Measurements from ENCODE around the gene RAE1. TPM values are rescaled to one million over a fixed set of nuclear protein-coding genes. Genes with fewer than 3 reads are reported as not detected.

The RAE1 gene
- total RNA-seq, 1 experiment from 2014 or later: 46.3 TPM

DNA sequence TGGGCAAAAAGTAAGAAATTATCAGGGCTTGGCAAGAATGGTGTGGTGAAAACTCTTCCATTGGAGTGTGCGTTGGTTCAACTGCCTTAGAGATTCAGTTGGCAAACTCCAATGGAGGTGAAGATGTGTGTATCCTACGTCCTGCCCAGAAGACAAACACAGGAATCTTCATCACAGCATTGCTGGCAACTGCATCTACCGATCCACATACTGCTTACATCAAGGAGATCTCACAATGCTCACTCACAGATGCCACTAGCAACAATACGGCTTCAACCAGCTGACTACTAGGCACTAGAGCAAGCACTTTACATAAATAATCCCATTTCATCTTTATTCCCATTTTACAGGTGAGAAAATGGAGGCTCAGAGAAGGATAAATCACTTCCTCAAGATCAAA lies 31.5 kb upstream of the RAE1 start:
- CTCF ChIA-PET: no interaction called here

More for the DNA sequence above, 31.5 kb upstream of the RAE1 start:
- H3K27me3 ChIP-seq (ENCODE audit: insufficient read depth, low read length): no peaks in the 10 kb centered on the region; the same call in 1 of the 2 replicates
- no peaks in the 10 kb centered on the region for H3K79me2 ChIP-seq (ENCODE audit: insufficient read depth, low read length)
- H3K36me3 ChIP-seq (ENCODE audit: control insufficient read depth in 1 of 2, insufficient read depth in 2 of 2, low read length in 2 of 2): no peaks in the 10 kb centered on the region
- H3K4me2 ChIP-seq (ENCODE audit: low read length): no peak overlapping the region
- H3K27ac ChIP-seq (ENCODE audit: low read depth, low read length): no peak overlapping the region
- TF ChIP-seq YY1 (IDR thresholded peaks at IDR 0.05; ENCODE audit: extremely low read depth, insufficient replicate concordance, low read depth, low read length) (no peak), SIN3A (IDR thresholded peaks at IDR 0.05; ENCODE audit: low read depth) (no peak), SRF (IDR thresholded peaks at IDR 0.05; ENCODE audit: low read depth) (no peak), POLR2A (IDR thresholded peaks at IDR 0.05; ENCODE audit: borderline replicate concordance, extremely low read depth, insufficient read depth, insufficient read length) (no peak), RAD21 (IDR thresholded peaks at IDR 0.05; ENCODE audit: low read depth) (no peak), EZH2 (IDR thresholded peaks at IDR 0.05) (no peak), SP1 (IDR thresholded peaks at IDR 0.05; ENCODE audit: low read depth) (no peak), POLR2AphosphoS5 (IDR thresholded peaks at IDR 0.05; ENCODE audit: low read depth, low read length) (no peak), ZNF274 (IDR thresholded peaks at IDR 0.05; ENCODE audit: low read depth, low read length) (no peak), ELF1 (IDR thresholded peaks at IDR 0.05; ENCODE audit: borderline replicate concordance, low read depth) (no peak), TCF7L2 (IDR thresholded peaks at IDR 0.05; ENCODE audit: borderline replicate concordance, extremely low read depth, insufficient read depth, insufficient read length) (no peak), CEBPB (IDR thresholded peaks at IDR 0.05; ENCODE audit: low read depth) (no peak), CBX3 (IDR thresholded peaks at IDR 0.05; ENCODE audit: low read depth) (no peak), EZH2phosphoT487 (IDR thresholded peaks at IDR 0.05; ENCODE audit: borderline replicate concordance) (no peak)
- TF ChIP-seq, protein P1, sequence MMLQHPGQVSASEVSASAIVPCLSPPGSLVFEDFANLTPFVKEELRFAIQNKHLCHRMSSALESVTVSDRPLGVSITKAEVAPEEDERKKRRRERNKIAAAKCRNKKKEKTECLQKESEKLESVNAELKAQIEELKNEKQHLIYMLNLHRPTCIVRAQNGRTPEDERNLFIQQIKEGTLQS (IDR thresholded peaks at IDR 0.05): no peak
- TF ChIP-seq, protein P2, sequence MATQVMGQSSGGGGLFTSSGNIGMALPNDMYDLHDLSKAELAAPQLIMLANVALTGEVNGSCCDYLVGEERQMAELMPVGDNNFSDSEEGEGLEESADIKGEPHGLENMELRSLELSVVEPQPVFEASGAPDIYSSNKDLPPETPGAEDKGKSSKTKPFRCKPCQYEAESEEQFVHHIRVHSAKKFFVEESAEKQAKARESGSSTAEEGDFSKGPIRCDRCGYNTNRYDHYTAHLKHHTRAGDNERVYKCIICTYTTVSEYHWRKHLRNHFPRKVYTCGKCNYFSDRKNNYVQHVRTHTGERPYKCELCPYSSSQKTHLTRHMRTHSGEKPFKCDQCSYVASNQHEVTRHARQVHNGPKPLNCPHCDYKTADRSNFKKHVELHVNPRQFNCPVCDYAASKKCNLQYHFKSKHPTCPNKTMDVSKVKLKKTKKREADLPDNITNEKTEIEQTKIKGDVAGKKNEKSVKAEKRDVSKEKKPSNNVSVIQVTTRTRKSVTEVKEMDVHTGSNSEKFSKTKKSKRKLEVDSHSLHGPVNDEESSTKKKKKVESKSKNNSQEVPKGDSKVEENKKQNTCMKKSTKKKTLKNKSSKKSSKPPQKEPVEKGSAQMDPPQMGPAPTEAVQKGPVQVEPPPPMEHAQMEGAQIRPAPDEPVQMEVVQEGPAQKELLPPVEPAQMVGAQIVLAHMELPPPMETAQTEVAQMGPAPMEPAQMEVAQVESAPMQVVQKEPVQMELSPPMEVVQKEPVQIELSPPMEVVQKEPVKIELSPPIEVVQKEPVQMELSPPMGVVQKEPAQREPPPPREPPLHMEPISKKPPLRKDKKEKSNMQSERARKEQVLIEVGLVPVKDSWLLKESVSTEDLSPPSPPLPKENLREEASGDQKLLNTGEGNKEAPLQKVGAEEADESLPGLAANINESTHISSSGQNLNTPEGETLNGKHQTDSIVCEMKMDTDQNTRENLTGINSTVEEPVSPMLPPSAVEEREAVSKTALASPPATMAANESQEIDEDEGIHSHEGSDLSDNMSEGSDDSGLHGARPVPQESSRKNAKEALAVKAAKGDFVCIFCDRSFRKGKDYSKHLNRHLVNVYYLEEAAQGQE (IDR thresholded peaks at IDR 0.05; ENCODE audit: low read depth): no peak
- TF ChIP-seq, protein P3, sequence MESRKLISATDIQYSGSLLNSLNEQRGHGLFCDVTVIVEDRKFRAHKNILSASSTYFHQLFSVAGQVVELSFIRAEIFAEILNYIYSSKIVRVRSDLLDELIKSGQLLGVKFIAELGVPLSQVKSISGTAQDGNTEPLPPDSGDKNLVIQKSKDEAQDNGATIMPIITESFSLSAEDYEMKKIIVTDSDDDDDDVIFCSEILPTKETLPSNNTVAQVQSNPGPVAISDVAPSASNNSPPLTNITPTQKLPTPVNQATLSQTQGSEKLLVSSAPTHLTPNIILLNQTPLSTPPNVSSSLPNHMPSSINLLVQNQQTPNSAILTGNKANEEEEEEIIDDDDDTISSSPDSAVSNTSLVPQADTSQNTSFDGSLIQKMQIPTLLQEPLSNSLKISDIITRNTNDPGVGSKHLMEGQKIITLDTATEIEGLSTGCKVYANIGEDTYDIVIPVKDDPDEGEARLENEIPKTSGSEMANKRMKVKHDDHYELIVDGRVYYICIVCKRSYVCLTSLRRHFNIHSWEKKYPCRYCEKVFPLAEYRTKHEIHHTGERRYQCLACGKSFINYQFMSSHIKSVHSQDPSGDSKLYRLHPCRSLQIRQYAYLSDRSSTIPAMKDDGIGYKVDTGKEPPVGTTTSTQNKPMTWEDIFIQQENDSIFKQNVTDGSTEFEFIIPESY (IDR thresholded peaks at IDR 0.05; ENCODE audit: extremely low read depth, insufficient replicate concordance, low read length): no peak
- TF ChIP-seq, protein P4, sequence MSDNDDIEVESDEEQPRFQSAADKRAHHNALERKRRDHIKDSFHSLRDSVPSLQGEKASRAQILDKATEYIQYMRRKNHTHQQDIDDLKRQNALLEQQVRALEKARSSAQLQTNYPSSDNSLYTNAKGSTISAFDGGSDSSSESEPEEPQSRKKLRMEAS (IDR thresholded peaks at IDR 0.05): no peak
- ChIA-PET RAD21 (ENCODE audit: low non-redundant PET in 1 of 2, low total read pairs in 2 of 2, uncharacterized antibody in 2 of 2, unreplicated experiment in 2 of 2) (no interaction called here), POLR2A (no interaction called here)
- H3K9me2 ChIP-seq (ENCODE audit: insufficient read depth): no peaks in the 10 kb centered on the region
- ATAC-seq (no peak), DNase-seq (ENCODE audit: low read depth, low spot score) (no peak)
- no peaks in the 10 kb centered on the region for H4K20me1 ChIP-seq (ENCODE audit: insufficient read depth)
- H3K4me3 ChIP-seq (replicated peaks in 1 of 2; ENCODE audit: low read depth in 1 of 2, low read length in 2 of 2): no peak overlapping the region
- no peak overlapping the region for H2AFZ ChIP-seq (ENCODE audit: low read depth, low read length, poor library complexity, severe bottlenecking)
- H3K9me3 ChIP-seq (ENCODE audit: control insufficient read depth in 1 of 2, insufficient read depth in 1 of 2, low read depth in 1 of 2, low read length in 2 of 2): no peaks in the 10 kb centered on the region
- peaks cover 10 to 18% of the 10 kb centered on the region in 2 experiments for H3K4me1 ChIP-seq (ENCODE audit: control insufficient read depth in 1 of 2, insufficient read depth in 2 of 2, low read length in 2 of 2)
- BruUV-seq (replicated peaks): no TSS peak
- intact Hi-C loops (cut with micrococcal nuclease): no loop called here
- no peak overlapping the region for H3K9ac ChIP-seq (ENCODE audit: low read length)

All from HCT116 (cell line).